ENCODE measurements around the gene CARS2.
"Not testable (repeated sequence)": the region's sequence is repeated elsewhere in the genome, so short reads cannot be mapped to it uniquely, and the experiment has no call there.

CARS2 gene

GRCh38 chr13:110680852-110681251 lies 25.1 kb downstream of the CARS2 start:
- peak; percentile 7 for DNase-seq

DNA sequence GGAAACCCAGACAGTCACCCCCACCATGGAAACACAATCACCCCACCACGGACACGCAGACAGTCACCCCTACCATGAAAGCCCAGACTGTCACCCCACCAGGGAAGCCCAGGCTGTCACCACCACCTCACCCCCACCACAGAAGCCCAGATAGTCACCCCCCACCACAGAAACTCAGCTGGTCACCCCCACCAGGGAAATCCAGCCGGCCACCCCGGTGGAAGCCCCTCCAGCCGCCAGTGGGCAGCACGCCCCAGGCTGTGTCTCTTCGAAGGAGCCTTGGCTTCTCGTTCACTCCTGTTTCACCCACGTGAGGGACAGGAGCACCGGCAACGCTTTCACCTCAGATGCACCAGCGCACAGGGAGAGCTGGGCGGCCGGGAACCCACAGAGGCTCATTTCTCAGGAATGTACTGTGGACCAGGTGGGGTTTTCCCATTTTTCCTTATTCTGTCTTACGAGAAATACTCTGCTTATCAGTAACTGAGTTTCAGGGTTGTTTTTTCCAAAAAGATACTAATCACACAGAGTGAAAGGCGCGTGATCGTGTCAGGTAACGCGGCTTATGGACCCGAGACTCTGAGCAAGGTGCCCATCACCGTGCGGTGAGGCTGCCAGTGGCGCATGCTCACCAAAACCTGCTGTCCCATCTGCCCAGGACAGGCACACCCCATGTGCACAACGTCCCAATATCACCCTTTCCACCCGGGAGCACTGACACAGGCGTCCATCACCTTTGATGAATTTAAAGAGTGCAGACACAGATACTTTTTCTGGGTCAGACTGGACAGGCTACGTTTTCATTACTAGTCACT lies 28.0 kb downstream of the CARS2 start:
- DNase-seq, result no peak

DNA sequence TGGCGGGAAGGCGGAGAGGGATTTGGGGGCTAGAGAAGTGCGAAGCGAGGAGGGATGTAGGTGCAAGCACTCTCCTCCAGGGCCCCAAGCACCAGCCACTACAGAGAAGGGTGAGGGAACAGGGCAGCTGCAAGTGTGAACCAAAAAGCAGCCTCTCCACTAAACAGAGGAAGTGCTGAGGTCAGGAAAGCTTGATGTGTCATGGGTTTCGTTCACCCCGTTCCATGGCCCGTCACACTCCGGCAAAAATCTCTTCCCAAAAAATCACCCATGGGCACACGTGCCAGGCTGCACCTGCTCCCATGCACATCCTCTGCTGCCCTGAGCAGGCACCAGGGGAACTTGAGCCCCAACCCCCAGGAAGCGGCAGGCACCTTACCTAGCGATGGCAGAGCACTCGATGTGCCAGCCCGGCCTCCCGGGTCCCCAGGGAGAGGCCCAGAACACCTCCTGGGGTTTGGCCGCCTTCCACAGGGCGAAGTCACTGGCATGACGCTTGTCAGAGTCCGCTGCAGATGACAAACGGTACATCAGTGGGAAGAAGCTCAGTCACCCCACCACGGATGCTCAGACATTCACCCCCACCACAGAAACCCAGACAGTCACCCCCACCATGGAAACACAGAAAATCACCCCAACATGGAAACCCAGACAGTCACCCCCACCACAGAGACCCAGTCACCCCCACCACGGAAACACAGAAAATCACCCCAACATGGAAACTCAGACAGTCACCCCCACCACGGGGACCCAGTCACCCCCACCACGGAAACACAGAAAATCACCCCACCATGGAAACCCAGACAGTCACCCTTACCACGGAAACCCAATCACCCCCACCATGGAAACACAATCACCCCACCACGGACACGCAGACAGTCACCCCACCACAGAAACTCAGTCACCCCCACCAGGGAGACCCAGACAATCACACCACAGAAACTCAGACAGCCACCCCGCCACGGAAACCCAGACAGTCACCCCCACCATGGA lies 29.0 kb downstream of the CARS2 start:
- DNase-seq, result no peak

DNA sequence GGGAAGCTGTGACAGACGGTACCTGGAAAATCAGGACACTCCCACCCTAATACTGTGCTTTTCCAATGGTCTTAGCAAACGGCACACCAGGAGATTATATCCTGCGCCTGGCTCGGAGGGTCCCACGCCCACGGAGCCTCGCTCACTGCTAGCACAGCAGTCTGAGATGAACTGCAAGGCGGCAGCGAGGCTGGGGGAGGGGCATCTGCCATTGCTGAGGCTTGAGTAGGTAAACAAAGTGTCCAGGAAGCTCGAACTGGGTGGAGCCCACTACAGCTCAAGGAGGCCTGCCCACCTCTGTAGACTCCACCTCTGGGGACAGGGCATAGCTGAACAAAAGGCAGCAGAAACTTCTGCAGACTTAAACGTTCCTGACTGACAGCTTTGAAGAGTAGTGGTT lies 36.1 kb downstream of the CARS2 start:
- DNase-seq, result not testable (repeated sequence)

- DNase-seq, result no peak
These were observed 36.9 kb downstream of the CARS2 start for GRCh38 chr13:110669036-110669435.

GRCh38 chr13:110666255-110666533 lies 39.7 kb downstream of the CARS2 start:
- DNase-seq, result no peak

- DNase-seq, result no peak
These were observed 40.2 kb downstream of the CARS2 start for GRCh38 chr13:110665491-110666254.

- no peak for DNase-seq
These were observed 41.2 kb downstream of the CARS2 start for GRCh38 chr13:110664673-110665072.

DNA sequence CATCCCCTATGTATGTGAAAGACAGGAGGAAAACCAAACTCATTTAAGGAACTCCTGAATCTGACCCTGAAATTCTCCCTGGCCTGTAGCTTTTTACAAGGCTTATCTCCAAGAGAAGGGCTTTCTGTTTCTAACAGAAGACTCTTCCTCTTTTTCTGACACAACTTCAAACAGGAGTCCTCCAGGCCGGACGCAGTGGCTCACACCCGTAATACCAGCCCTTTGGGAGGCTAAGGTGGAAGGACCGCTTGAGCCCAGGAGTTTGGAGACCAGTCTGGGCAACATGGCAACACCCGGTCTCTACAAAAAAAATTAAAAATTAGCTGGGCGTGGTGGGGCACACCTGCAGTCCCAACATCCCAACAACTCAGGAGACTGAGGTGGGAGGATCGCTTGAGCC lies 41.9 kb downstream of the CARS2 start:
- no peak for DNase-seq

GRCh38 chr13:110663491-110663890 lies 42.4 kb downstream of the CARS2 start:
- no peak for DNase-seq

- no peak for DNase-seq
These were observed 43.0 kb downstream of the CARS2 start for GRCh38 chr13:110662777-110663443.

GRCh38 chr13:110662091-110662490 lies 43.8 kb downstream of the CARS2 start:
- no peak for DNase-seq

GRCh38 chr13:110661256-110661655 lies 44.7 kb downstream of the CARS2 start:
- no peak for DNase-seq

GRCh38 chr13:110658218-110658911 lies 47.6 kb downstream of the CARS2 start:
- DNase-seq, result not testable (repeated sequence)

GRCh38 chr13:110657196-110657595 lies 48.7 kb downstream of the CARS2 start:
- DNase-seq, result no peak

DNA sequence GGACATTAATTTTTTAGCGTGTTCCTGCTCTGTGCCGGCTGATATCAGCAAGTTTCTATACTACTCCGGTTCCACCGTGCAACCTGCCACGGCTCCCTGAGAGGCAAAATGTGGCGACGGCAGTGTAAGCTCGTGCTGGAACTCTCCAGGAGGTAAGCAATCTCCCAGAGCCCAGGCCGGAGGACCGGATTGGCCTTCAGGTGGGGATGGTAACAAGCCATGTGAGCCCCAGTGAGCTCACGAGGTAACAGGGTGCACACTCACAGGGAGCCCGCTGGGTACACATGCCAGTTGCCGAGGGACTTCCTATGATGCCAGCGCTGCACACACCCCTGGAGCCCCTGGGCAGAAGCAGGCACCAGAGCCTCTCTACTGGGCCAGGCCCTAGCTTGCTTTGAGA lies 52.1 kb downstream of the CARS2 start:
- DNase-seq, result no peak

GRCh38 chr13:110653271-110653670 lies 52.6 kb downstream of the CARS2 start:
- DNase-seq, result no peak

GRCh38 chr13:110652764-110653163 lies 53.2 kb downstream of the CARS2 start:
- DNase-seq, result no peak

DNA sequence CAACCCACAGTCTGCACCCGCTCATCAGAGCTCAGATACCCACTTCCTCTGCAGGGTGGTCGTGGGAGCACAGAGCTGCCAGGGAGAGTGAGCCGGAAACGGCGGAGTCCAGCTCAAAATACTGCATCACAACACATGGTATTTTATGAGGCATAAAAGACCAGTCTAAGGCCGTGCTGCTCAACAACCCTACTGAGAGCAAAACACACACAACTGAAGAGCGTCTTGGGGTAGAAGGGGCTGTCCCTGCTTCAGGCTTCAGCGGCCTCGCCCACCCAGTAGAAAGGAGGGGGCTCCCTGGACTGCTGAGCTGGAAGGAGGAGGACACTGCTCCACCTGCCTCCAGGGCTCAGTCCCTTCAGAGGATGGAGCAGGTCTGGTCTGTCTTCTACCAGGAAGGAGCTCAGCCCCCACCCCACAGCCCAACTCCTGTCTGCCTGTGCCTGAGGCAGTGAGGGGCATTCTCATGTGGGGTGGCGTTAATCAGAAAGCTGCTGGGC lies 53.6 kb downstream of the CARS2 start:
- DNase-seq, result no peak

DNA sequence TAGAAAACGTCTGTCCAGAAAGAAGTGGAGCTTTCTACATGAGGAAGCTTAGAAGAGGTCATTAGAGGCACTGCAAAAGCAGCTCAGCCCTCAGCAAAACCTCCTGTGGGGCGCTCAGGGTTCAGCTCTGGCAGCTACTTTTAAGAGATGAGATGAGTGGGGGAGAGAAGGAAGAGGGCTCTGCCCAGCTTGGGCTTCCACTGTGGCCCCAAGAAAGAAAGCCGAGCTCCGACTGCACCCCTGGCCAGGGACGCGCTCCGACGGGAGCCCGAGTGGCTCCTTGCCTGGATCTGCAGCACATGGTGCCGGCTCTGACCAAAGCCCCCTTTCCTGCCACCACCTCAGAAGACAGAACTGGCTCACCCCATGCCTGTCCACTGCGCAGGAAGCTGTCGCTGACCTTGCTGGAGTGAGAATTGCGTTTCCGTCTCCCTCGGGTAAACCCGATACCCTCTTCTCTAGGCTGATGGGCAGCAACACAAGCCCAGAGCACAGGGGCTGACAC lies 54.1 kb downstream of the CARS2 start:
- DNase-seq, result no peak

DNA sequence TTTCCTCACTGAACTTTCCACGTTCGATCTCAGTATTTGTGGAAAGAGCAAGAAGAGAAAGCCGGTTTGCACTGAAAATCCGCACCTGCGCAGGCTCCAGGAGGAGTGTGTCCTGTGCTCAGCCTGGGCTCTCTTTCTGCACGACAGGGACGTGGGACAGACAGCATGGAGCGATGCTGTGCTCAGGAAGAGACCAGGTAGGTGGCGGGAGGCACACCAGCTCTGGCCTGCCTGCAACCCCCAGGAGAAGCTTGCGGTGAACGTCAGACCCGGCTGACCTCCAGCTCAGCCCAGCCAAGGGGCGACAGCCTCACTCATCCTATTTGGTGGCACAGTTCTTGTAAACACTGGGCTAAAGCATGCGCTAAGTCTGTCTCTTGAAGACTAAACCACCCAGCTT lies 54.6 kb downstream of the CARS2 start:
- no peak for DNase-seq

DNA sequence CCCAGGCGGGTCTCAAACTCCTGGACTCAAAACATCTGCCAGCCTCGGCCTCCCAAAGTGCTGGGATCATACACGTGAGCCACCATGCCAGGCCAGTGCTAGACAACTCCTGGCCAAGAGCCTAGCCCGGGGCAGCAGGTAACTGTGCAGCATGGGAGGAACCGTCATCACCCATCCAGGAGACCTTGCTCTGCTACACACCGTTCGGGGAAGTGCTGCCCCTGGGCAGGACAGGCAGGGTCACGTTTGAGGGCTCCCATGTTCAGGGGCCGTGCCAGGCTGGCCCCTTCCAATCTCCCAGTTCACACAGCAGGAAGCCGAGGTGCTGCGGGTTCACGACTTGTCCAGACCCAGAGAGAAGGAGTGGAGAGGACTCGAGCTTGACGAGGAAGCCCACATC lies 55.5 kb downstream of the CARS2 start:
- DNase-seq, result no peak
